ENCODE results near the gene CPNE4.

DNA sequence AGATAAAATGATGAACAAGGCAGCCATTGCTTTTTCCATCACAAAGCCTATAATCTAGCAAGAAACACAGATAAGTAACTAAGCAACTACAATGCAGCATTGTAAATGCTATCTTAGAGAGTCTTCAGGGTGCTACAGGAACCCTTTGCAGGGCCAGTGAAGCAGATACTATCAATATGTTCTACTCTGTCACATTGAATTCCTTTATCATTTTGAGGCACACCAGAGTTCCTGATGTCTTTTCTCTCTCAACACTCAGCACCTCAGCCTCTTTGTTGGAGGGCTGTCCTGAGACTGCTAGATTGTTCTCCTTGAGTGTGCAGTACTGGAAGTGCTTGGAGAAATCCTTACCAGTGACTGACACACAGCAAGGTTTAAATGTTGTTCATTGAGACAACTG is 424.6 kb downstream of the CPNE4 start:
- TF ChIP-seq, protein P1, sequence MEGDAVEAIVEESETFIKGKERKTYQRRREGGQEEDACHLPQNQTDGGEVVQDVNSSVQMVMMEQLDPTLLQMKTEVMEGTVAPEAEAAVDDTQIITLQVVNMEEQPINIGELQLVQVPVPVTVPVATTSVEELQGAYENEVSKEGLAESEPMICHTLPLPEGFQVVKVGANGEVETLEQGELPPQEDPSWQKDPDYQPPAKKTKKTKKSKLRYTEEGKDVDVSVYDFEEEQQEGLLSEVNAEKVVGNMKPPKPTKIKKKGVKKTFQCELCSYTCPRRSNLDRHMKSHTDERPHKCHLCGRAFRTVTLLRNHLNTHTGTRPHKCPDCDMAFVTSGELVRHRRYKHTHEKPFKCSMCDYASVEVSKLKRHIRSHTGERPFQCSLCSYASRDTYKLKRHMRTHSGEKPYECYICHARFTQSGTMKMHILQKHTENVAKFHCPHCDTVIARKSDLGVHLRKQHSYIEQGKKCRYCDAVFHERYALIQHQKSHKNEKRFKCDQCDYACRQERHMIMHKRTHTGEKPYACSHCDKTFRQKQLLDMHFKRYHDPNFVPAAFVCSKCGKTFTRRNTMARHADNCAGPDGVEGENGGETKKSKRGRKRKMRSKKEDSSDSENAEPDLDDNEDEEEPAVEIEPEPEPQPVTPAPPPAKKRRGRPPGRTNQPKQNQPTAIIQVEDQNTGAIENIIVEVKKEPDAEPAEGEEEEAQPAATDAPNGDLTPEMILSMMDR (IDR thresholded peaks at IDR 0.05; ENCODE audit: low read length) = no peak
- no peak for TF ChIP-seq EZH2 (IDR thresholded peaks at IDR 0.05; ENCODE audit: borderline replicate concordance, low read length)

All from OCI-LY1 (cell line).